GM12872 (cell line): Measurements from ENCODE around the gene MGRN1.

Source experiments
- CTCF ChIP-seq: IDR thresholded peaks from 3 replicates; pipeline ENCODE4 v1.5.1; 2011; ENCODE audit warnings: low read depth, mild to moderate bottlenecking, low read length, moderate library complexity; ENCODE audit not compliant: insufficient read depth

The MGRN1 gene

DNA sequence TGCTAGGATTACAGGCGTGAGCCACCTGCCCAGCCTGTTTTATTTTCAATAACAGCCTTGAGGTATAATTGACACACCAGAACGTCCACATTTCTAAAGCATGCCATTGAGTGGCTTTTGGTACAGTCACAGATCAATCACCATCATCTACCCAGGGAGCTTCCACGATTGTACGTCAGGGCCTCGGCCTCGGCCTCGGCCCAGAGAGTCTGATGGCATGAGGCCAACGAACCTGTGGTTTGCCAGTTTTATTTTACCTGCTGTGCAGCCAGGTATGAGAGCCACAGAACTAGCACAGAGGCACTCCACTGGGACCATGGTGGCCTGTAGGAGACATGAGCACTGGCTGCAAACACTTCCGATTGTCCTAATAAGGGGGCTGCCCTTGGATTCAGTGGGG is 18.3 kb upstream of the MGRN1 start:
- TF ChIP-seq CTCF = no peak

GRCh38 chr16:4607841-4608703 is 16.6 kb upstream of the MGRN1 start:
- TF ChIP-seq CTCF = no peak

- no peak for TF ChIP-seq CTCF
Observed at GRCh38 chr16:4608704-4608980, 16.0 kb upstream of the MGRN1 start.

- TF ChIP-seq CTCF = no peak
Observed at GRCh38 chr16:4609200-4610010, 15.2 kb upstream of the MGRN1 start.

GRCh38 chr16:4610011-4611005 is 14.3 kb upstream of the MGRN1 start:
- no peak for TF ChIP-seq CTCF

- TF ChIP-seq CTCF = no peak
Observed at GRCh38 chr16:4611337-4612021, 13.1 kb upstream of the MGRN1 start.

- no peak; the same call in 2 of the 3 replicates for TF ChIP-seq CTCF
Observed at GRCh38 chr16:4612474-4612931, 12.1 kb upstream of the MGRN1 start.
